Hematopoietic multipotent progenitor cell treated with erythropoietin and hydrocortisone succinate and interleukin-3 and kit ligand, for 6 days (in vitro differentiated cells): ENCODE results near the gene TXK.

ENCODE experiments used
- DNase-seq: peaks from one replicate; pipeline ENCODE4 v3.0.0-alpha.2; 2015

TXK gene

GRCh38 chr4:48100256-48100655 is 33.8 kb downstream of the TXK start:
- no peak for DNase-seq

DNA sequence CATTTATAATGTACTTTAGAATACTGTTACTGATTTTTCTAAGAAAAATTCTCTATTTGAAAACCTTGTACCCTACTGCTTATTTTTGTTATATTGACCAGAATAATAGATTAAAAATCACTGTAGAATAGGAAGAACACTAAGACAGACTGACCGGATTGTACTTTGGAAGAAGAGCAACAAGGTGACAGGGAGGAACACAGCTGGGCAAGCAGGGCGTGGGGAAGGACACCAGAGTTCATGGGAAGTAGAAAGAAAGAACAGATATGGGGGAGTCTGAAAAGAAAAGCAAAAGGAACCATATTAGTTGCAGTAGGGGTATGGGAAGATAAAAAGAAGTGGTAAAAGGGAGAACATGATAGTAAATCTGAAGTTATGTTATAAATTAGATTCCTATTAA is 38.6 kb downstream of the TXK start:
- no peak for DNase-seq

DNA sequence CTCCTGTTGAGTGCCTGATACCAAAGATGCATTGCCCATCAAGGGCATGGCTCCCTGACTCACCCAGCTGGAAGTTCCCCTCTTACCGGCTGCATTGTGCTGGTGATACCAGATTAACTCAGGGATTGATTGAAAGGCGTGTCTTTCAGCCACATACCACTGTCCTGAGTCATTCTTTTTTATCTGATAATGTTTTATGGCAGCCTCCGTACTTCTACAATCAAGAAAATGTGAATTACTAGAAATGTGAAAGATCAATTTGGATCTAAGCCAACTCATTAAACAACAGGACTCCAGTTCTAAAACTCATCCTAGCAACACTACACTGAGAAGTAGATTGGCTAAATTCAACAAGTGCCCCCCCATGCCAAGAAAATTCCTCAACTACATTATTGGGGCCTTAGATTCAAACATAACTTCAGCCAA is 40.0 kb downstream of the TXK start:
- peak; percentile 83 for DNase-seq

DNA sequence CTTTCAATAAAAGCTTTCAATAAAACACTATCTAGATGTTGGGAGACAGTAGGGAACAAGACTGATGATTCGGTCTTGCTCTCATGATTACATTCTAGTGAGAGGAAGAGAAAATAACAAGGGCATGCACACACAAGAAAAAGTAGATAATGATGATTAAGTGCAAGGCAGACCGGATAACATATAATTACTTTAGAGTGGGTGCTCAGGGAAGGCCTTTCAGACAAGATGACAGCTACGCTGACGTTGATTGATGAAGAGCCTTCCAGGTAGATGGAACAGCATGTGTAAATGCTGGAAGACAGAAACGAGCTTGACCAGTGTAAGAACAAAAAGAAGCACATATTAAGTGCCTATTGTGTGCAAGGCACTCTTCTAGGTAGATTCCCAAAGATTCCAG is 43.4 kb downstream of the TXK start:
- no peak for DNase-seq

- no peak for DNase-seq
Measured at GRCh38 chr4:48085821-48086589, 48.0 kb downstream of the TXK start.

- DNase-seq, result no peak
Measured at GRCh38 chr4:48082956-48083355, 51.1 kb downstream of the TXK start.

DNA sequence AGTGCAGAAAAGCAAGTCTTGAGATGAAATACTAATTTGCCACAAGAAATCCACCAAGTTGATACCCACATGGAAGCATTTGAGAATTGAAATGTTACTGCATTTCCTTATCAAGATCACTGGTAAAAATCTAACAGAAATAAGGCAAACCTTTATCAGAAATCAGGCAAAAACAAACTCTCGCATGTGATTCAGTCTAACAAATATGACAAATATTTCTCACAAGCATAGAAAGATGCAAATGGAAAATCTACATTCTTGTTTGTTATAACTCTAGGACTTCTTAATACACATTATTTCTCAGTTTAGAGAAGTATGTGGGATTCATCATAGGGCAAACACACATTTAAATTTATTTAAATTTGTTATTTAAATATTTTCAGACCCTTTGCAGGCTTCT is 52.9 kb downstream of the TXK start:
- no peak for DNase-seq

DNA sequence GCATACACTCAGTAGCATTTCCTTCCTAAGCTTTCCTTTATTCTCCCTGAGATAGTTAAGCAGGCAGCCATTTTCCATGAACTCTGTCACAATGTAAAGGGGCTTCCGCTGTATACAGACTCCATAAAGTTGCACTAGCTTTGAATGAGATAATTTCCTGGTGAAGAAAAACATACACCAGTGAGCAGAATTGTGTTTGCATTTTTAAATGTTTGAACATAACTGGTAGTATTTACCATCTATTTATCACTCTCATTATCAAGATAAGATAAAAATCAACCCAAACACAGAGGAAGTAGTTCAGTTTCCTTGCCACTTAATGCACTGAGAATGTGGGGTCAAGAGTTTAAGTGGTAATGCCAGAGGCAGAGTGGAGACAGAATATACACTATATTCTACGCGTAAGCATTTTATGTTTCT is 54.1 kb downstream of the TXK start:
- DNase-seq, result no peak

DNA sequence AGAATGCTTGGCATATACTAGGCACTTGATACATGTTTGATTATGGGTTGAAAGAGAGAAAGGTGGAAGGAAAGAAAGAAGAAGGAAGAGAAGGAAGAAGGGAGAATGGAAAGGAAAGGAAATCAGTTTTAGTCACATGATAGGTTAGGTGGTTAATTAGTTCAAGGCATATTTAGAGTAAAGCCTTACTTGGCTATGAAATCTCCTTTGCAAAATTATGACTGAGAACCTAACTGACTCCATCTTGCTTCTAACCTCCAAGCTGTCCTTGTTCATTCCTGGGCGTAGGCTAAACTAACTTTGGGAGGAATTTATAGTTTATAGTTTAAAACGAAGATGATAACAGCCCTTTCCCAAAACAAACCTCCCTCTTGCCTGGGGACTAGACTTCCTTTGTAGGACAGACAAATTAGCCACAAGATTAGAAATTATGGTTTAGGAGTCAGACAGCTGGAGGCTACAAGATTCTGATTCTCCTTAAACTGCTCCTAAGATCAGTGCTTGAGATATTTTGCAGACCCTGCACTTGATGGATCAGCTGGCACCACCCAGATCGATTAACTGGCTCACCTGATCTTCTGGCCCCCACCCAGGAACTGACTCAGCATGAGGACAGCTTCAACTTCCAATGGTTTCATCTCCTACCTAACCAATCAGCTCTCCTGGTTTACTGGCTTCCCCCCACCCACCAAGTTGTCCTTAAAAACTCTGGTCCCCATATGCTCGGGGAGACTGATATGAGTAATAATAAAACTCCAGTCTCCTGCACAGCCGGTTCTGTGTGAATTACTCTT is 55.0 kb downstream of the TXK start:
- no peak for DNase-seq

DNA sequence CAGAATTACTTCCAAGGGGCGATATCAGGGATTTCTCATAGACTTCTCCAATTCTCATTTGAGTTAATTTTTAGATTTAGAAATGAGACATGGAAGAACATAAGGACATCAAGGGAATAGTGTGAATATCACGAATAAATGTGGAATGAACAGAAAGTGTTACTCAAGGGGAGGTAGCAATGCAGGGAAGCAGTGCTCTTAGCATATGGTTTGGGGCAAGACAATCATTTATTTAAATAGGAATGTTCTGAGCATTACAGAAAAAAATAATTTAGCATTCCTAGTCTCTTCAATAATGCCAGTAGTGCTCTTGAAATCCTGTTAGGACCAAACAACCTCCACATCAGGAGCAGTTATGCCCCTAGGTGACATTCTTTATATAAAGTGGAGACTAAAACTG is 55.6 kb downstream of the TXK start:
- DNase-seq, result no peak

- DNase-seq, result no peak
Measured at GRCh38 chr4:48074657-48075056, 59.4 kb downstream of the TXK start.

GRCh38 chr4:48073567-48074103 is 60.4 kb downstream of the TXK start:
- DNase-seq, result no peak

- DNase-seq, result no peak
Measured at GRCh38 chr4:48071191-48071590, 62.9 kb downstream of the TXK start.

GRCh38 chr4:48069026-48069425 is 65.0 kb downstream of the TXK start:
- no peak for DNase-seq

DNA sequence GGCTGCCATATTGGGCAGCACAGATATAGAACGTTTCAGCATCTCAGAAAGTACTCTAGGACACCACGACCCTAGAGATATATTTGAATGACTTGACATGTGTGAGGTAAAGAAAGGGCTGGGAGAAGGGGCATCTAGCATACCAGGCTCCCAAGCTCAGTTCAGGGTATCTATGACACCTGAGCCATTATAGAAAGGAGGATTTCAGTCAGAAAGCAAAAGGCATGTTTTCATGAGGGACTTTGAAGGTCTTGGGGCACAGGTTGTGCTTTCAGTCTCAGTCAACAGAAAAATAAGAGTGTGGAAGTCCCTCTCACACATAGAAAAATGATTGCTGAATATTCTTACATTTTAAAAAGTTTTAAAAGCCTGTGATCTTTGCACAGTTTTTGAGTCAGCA is 65.9 kb downstream of the TXK start:
- DNase-seq, result no peak

GRCh38 chr4:48067536-48067935 is 66.5 kb downstream of the TXK start:
- DNase-seq, result no peak

- DNase-seq, result no peak
Measured at GRCh38 chr4:48065587-48066052, 68.4 kb downstream of the TXK start.

DNA sequence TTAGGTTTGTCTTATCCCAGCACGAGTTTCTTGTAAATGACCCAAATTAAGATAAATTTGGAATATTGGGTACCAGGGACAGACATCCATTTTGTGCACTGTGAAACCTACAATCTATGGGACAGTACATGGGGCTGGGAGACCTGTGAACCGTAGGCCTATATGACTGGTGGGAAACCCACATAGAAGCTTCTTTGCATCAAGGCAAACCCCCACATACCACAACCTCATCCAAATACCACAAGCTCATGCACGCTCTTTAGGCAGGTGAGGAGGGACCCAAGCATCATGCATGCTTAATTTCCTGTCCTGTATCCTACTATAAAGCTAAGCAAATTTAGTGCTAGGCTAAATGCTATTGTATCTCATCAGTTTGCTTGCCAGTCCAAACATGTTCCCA is 69.7 kb downstream of the TXK start:
- no peak for DNase-seq

GRCh38 chr4:48058617-48059530 is 75.2 kb downstream of the TXK start:
- no peak for DNase-seq

GRCh38 chr4:48051078-48051477 is 83.0 kb downstream of the TXK start:
- no peak for DNase-seq

DNA sequence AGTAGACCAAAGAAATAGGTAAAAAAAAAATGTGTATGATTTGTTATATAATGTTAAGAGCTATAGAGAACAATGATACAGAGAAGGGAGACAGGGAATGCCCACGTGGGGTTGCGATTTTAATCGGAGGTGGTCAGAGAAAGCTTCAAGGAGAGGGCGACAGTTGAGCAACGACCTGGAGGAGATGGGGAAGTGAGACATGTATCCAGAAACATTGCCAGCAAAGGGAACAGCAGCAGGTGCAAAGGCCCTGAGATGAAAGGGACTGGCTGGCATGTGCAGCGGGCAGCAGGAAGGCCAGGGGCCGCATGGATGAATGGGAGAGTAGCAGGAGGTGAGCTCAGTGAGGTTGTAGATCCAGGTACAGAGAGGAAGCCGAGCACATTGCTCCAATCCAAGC is 84.6 kb downstream of the TXK start:
- DNase-seq, result no peak

- no peak for DNase-seq
Measured at GRCh38 chr4:48047896-48048295, 86.2 kb downstream of the TXK start.

- DNase-seq, result peak; percentile 73
Measured at GRCh38 chr4:48047421-48047844, 86.6 kb downstream of the TXK start.
